ENCODE results near the gene USP16. TPM values are rescaled to one million over a fixed set of nuclear protein-coding genes. Genes with fewer than 3 reads are reported as not detected.

The USP16 gene
- total RNA-seq, 1 experiment from 2014 or later, result 24.1 TPM

Other genes starting within 250 kb of the USP16 start
- 16.4 and 21.0 TPM in 2 replicates for gene LTN1, start 31.8 kb upstream of the USP16 start, total RNA-seq (2014; rRNA removed)
- gene RWDD2B, start 5.3 kb upstream of the USP16 start, total RNA-seq (2014; rRNA removed), result 10.3 and 20.2 TPM in 2 replicates
- gene CCT8, start 49.0 kb downstream of the USP16 start, total RNA-seq (2014; rRNA removed), result 228 and 244 TPM in 2 replicates
- gene MAP3K7CL, start 106.0 kb downstream of the USP16 start, total RNA-seq (2014; rRNA removed), result 0.46 and 1.3 TPM in 2 replicates